Activated CD8-positive, alpha-beta memory T cell treated with anti-CD3 and anti-CD28 coated beads for 36 hours (primary cell): ENCODE results near the gene CST6. TPM values are rescaled to one million over a fixed set of nuclear protein-coding genes. Genes with fewer than 3 reads are reported as not detected.

Source experiments
- CTCF ChIA-PET: fragments of 350-600 bp; sonication (Branson Sonifier 250); formaldehyde crosslinking; loops from one replicate; lab custom pipeline; 2021; ENCODE audit warnings: antibody characterized with exemption; lab: Charles Lee
- POLR2A ChIA-PET: fragments of 350-600 bp; sonication (Branson Sonifier 250); formaldehyde crosslinking; loops from one replicate; lab custom pipeline; 2021; ENCODE audit warnings: antibody characterized with exemption; lab: Charles Lee
- total RNA-seq, 2 experiments: library from RNA; stranded (reverse); gene quantifications; one replicate each; pipeline ENCODE4 v1.2.3, GENCODE V29; 2021

The CST6 gene, protein sequence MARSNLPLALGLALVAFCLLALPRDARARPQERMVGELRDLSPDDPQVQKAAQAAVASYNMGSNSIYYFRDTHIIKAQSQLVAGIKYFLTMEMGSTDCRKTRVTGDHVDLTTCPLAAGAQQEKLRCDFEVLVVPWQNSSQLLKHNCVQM
- not detected for total RNA-seq

DNA sequence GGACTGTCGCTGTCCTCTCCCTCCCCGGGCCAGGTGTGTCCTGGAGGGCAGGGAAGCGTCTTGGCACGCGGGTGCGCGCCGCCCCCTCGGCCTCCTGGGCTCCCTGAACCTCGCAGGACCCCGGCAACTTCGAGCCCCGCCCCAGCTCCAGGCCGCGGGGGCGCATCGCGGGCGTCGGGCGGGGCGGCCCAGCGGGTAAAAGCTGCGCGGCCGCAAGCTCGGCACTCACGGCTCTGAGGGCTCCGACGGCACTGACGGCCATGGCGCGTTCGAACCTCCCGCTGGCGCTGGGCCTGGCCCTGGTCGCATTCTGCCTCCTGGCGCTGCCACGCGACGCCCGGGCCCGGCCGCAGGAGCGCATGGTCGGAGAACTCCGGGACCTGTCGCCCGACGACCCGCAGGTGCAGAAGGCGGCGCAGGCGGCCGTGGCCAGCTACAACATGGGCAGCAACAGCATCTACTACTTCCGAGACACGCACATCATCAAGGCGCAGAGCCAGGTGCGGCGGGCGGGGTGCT lies at the start of gene CST6:
CST6 (plus strand) TSS at position 224 of the 519 bp plus-strand sequence; CDS start at position 261, 37 bp downstream.
- ChIA-PET CTCF (interaction anchor here (0.7 to 3.5 kb wide), 3 partner anchors 11 to 57 kb away, joined by 3 to 17 read pairs (median 3); no protein-coding TSS in a partner anchor), POLR2A (interaction anchor here (0.6 to 0.9 kb wide), 5 partner anchors 51 to 290 kb away, joined by 3 to 4 read pairs (median 4); partner anchors contain the start of genes CFL1 and YIF1A)

DNA sequence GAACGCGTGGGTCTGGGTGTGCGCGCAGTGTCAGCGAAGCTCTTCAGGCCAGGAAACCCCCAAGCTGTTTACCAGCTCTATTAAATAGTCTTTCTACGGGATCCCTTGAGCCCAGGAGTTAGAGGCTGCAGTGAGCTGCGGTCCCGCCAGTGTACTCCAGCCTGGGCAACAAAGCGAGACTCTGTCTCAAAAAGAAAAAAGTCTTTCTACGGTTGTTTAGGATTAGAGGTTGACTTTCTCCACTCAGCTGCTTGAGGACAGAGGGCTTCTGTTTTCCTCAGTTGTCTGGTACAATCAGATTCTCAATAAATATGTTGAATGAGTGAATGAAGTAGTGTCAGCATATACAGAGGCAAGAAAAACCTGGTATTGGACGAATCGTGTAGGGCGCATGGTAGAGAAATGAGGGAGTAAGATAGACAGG lies 49.7 kb upstream of the CST6 start:
- POLR2A ChIA-PET = interaction anchor here (0.7 to 0.8 kb wide), 4 partner anchors 44 to 250 kb away, joined by 3 to 4 read pairs (median 4); partner anchors contain the start of genes CCDC85B, FIBP and KAT5
- CTCF ChIA-PET = interaction anchor here (1.1 to 2.0 kb wide), 2 partner anchors 74 to 77 kb away, joined by 3 to 8 read pairs; partner anchors contain the start of gene FIBP

DNA sequence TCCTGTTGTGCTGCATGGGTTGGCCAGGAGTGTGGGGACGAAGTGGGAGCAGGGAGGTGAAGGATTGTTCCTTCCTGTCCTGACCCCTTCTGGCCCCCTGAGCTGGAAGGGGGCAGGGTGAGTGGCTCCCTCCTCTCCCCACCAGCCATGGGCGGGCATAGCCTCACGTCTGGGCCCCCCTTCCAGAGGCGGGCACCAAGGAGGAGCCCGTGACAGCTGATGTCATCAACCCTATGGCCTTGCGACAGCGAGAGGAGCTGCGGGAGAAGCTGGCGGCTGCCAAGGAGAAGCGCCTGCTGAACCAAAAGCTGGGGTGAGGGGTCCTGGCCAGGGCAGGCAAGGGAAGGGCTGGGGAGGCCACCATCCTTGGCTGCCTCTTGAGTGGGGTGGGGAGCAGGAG lies 46.9 kb upstream of the CST6 start:
- CTCF ChIA-PET = interaction anchor here (1.1 kb wide), 1 partner anchor 80 kb away, joined by 6 read pairs; no protein-coding TSS in a partner anchor

DNA sequence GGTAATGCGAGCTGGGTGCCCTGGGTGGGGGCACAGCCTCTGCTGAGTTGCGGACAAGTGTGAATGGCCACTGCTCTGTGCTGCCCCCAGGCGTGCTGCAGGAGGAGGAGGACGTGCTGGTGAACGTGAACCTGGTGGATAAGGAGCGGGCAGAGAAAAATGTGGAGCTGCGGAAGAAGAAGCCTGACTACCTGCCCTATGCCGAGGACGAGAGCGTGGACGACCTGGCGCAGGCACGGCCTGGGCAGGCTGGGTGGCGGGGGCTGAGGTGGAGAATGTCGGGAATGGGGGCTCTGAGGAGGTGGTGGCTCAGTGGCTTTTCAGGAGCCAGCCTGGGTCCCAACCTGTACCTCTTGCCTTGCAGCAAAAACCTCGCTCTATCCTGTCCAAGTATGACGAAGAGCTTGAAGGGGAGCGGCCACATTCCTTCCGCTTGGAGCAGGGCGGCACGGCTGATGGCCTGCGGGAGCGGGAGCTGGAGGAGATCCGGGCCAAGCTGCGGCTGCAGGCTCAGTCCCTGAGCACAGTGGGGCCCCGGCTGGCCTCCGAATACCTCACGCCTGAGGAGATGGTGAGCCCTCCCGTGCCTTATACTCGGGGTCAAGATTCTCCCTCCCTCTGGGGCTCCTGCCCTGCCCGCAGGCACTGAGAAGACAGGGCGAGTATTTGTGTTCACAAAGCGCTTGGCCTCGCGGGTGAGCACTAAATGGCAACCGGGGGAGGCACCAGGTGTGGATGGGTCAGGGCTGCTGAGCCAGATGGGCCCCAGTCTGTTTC lies 45.6 kb upstream of the CST6 start:
- POLR2A ChIA-PET = no interaction called here
- CTCF ChIA-PET = no interaction called here

More for the DNA sequence above, 46.9 kb upstream of the CST6 start:
- POLR2A ChIA-PET = interaction anchor here (0.6 kb wide), 1 partner anchor 34 kb away, joined by 6 read pairs; no protein-coding TSS in a partner anchor

DNA sequence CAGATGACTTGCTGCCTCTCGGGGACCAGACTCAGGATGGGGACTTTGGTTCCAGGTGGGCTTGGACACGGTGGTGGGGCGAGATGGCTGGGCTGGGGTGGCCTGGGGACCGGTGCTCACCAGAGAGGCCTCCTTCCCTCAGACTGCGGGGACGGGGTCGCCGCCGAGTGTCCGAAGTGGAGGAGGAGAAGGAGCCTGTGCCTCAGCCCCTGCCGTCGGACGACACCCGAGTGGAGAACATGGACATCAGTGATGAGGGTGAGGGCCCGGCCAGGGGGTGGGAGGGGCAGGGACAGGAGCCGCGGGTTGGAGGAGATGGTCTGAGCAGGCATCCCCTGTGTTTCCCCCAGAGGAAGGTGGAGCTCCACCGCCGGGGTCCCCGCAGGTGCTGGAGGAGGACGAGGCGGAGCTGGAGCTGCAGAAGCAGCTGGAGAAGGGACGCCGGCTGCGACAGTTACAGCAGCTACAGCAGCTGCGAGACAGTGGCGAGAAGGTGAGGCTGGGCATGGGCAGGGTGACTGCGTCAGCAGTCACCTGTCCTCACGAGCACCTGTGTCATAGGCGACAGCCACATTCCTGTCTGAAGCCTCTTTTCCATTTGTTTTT lies 44.4 kb upstream of the CST6 start:
- CTCF ChIA-PET = interaction anchor here (0.7 kb wide), 1 partner anchor 122 kb away, joined by 3 read pairs; no protein-coding TSS in a partner anchor
- POLR2A ChIA-PET = interaction anchor here (0.6 to 0.7 kb wide), 2 partner anchors 73 to 341 kb away, joined by 3 read pairs; no protein-coding TSS in a partner anchor

DNA sequence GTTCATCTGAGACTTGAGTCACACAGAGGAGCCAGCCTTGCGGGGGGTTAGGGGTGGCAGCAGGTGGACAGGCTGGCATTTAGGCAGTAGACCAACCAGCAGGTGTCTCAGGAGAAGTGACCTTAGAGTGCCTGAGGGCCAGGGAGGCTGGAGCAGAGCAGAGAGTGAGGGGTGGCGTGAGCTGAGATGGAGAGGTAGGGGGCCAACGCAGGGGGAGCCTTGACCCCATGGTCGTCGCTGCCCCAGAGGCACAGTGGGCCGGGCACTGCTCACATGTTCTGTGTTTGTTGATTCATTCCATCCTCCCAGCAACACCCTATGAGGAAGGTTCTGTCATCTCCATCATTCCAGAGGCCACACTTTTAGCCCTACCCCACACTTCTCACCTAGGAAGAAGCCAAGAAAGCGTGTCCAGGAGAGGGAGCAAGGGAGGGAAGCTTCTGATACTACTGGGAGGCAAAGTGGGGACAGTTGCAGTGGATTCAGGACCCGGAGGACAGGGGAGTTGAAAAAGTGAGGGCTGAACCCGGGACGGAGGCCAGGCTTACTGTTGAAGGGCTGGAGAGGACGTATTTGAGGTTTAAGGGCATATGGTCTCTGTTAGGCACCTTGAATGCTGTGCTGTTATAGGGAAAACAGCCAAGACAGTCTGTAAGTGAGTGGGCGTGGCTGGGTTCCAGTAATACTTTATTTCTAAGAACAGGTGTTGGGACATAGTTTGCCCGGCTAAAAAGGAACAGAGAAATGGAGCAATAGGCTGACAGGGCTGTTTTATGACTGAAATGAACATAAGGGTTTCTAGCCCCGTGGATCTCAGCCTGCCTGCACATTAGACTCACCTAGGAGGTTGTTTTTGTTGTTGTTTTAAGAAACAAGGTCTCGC lies 43.0 kb upstream of the CST6 start:
- CTCF ChIA-PET = interaction anchor here (1.1 kb wide), 1 partner anchor 21 kb away, joined by 5 read pairs; no protein-coding TSS in a partner anchor
- POLR2A ChIA-PET = no interaction called here

DNA sequence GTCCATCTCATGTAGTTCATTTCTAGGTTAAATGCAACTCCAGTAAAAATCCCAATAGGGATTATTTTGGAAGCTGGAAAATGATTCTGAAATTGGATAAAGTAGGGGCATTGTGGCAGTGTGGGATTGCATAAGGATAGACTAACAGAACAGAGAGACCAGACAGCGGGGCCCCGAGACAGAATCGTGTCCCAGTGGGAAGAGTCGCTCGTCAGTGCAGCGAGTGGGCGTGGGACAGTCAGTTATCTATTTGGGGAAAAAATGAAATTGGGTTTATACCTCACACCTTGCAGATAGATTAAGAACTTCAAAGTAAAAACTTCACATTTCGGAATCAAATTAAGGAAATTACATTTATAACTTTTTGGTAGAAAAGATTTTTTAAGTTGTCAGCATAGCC lies 39.7 kb upstream of the CST6 start:
- POLR2A ChIA-PET = no interaction called here

DNA sequence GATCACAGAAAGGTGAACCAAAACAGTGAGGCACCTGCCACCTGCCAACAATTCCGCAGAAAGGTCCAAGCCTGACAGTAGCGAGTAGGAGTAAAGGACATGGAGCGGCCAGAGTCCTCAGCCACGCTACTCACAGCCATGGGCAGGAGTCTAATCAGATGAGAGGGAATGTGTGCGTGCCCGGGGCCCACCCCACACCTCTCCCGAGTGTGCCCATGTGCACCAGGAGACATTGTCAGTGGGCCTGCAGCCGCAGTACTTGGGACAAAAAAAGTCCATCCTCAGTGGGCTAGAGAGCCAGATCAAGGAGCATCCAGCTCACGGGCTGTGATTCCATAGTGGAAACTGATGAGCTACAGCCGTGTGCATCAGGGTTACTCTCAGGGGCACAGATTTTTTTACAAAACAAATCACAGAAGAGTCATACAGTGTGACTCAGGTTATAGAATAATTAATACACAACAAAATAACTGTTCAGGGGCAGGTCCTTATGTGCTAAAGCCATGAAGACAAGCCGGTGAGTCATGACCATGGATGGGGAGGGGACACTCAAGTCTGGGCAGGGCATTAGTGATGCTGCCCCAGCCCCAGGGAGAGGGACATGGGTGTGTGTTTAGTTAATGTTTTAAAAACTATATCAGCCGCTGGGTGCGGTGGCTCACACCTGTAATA lies 38.2 kb upstream of the CST6 start:
- ChIA-PET POLR2A (no interaction called here), CTCF (no interaction called here)

More for the DNA sequence above, 39.7 kb upstream of the CST6 start:
- CTCF ChIA-PET = interaction anchor here (0.7 to 1.6 kb wide), 2 partner anchors 16 to 140 kb away, joined by 3 to 4 read pairs; no protein-coding TSS in a partner anchor

DNA sequence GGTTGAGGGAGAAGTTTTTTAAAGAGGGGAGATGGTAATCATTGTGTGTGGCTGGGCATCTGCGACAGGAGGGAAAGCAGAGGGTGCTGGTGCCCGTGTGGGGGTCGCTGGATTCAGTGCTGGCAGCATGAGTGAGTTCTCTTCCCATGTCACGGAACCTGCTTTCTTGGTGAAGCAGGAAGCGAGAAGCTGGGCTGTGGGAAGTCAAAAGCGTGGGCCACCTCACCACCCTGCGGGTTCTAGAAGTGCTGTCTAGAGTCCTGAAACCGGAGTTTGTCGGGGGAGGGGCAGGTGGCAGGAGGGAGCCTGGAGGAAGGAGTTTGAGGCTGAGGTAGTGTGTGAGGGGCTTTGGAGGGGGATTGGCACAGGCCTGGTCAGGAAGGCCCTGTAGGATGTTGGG lies 36.0 kb upstream of the CST6 start:
- POLR2A ChIA-PET = interaction anchor here (1.1 kb wide), 1 partner anchor 10 kb away, joined by 4 read pairs; no protein-coding TSS in a partner anchor
- CTCF ChIA-PET = interaction anchor here (0.6 to 1.5 kb wide), 6 partner anchors 15 to 835 kb away, joined by 3 to 4 read pairs (median 3); partner anchors contain the start of gene FIBP

DNA sequence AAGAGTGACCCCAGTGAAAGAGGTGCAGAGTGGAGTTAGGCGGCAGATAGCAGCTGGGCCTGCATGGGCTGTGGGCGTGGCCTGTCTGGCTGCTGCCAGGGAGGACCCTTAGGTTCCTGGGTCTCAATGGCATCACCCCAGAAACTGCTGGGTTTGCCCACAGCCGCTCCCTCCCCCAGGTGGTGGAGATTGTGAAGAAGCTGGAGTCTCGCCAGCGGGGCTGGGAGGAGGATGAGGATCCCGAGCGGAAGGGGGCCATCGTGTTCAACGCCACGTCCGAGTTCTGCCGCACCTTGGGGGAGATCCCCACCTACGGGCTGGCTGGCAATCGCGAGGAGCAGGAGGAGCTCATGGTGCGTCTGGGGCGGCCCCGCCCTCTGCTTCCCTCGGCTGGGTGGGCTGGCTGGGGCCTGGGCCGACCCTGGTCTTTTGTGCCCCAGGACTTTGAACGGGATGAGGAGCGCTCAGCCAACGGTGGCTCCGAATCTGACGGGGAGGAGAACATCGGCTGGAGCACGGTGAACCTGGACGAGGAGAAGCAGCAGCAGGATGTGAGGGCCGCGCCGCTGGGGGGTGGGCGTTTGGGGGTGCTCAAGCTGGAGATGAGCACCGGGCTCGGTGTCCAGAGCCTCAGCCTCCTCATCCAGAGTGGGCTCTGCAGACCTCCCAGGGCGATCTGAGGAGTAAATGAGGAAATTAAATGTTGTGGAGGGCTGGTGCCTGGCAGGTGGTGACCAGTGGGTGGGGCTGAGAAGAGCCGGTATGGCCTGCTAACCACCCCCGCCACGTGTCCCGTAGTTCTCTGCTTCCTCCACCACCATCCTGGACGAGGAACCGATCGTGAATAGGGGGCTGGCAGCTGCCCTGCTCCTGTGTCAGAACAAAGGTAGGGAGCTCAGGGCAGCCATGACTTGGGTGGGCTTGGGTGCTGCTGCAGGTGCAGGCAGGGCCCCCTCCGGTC lies 35.3 kb upstream of the CST6 start:
- ChIA-PET CTCF (interaction anchor here (0.6 to 1.5 kb wide), 4 partner anchors 14 to 197 kb away, joined by 3 to 4 read pairs (median 3); no protein-coding TSS in a partner anchor), POLR2A (interaction anchor here (1.1 kb wide), 1 partner anchor 9 kb away, joined by 4 read pairs; no protein-coding TSS in a partner anchor)

DNA sequence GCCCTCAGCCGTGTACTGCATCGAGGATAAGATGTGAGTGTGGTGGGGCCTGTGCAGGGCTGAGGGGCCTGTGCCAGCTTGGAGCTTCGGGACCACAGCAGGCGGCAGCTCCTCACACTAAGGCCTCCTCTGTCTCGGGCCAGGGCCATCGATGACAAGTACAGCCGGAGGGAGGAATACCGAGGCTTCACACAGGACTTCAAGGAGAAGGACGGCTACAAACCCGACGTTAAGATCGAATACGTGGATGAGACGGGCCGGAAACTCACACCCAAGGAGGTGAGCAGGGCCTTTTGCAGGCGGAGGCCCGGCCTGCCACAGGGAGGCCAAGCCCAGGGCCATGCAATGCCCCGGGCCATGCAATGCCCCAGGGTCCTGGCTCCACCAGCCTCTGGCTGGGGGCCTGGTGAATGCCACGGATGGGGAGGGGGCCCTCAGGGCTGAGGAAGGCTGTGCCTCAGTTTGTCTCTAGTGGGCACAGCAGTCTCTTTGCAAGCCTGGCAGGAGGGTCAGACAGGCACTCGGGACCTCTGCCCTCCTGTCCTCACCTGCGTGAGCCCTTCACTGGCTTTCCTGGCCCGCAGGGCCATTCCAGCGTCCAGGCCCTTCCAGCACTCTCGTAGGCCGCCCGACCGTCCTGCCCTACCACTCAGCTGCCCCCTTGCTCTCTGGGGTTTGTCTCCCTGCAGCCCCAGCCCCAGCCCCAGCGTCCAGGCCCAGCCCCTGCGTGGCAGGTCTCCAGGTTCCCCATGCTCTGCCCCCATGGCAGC lies 34.0 kb upstream of the CST6 start:
- ChIA-PET POLR2A (no interaction called here), CTCF (interaction anchor here (1.5 kb wide), 1 partner anchor 93 kb away, joined by 4 read pairs; no protein-coding TSS in a partner anchor)

DNA sequence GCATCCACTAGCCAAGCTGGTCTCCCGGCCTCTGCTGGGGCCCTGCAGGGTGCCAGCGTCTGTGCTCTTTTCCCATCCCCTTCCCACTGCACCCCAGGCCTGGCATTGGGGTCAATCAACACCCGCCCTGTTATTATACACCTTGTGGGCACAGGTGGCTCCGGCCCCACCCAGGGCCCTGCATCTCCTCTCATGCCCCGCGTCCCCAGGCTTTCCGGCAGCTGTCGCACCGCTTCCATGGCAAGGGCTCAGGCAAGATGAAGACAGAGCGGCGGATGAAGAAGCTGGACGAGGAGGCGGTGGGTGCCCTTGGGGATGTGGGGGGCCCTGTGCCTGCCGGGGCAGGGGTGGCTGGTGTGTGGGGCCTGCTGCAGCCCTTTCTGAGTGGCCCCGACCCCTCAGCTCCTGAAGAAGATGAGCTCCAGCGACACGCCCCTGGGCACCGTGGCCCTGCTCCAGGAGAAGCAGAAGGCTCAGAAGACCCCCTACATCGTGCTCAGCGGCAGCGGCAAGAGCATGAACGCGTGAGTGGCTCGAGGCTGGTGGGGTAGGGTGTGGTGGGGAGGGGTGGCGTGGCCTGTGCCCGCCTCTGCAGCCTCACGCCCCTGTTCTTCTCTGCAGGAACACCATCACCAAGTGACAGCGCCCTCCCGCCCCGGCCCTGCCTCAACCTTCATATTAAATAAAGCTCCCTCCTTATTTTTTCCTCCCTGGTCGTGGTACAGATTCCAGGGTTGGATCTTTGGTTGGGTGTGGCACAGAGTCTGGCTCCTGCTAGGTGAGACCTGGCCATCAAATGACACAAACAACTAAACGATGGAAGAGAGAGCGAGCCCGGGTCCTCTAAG lies 33.2 kb upstream of the CST6 start:
- ChIA-PET CTCF (interaction anchor here (1.5 kb wide), 1 partner anchor 94 kb away, joined by 4 read pairs; no protein-coding TSS in a partner anchor), POLR2A (interaction anchor here (0.5 kb wide), 1 partner anchor 24 kb away, joined by 4 read pairs; no protein-coding TSS in a partner anchor)

DNA sequence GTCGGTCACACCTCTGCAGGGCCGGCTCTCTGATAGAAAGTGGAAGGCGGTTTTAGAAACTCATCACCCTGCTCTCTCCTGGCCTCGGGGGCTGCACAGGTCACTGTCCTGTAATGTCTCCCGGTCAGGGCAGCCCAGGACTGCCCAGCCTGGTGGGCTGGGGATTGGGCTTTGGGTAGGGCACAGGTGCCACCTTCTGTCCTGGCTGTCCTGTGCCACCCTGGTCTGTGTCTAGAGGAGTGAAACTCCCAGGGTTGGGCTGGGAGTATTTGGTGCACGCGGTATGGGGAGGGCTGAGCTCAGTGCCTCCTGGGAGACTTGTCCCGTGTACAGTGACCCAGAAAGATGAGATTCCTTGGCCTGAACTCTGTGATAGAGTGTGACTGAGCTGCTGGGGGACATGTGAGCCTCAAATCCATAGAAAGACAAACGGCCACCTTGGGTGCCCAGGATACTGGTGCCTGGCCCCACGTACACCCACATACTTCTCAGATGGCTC lies 32.5 kb upstream of the CST6 start:
- ChIA-PET CTCF (interaction anchor here (1.0 to 1.5 kb wide), 2 partner anchors 10 to 95 kb away, joined by 3 to 4 read pairs; no protein-coding TSS in a partner anchor), POLR2A (no interaction called here)

DNA sequence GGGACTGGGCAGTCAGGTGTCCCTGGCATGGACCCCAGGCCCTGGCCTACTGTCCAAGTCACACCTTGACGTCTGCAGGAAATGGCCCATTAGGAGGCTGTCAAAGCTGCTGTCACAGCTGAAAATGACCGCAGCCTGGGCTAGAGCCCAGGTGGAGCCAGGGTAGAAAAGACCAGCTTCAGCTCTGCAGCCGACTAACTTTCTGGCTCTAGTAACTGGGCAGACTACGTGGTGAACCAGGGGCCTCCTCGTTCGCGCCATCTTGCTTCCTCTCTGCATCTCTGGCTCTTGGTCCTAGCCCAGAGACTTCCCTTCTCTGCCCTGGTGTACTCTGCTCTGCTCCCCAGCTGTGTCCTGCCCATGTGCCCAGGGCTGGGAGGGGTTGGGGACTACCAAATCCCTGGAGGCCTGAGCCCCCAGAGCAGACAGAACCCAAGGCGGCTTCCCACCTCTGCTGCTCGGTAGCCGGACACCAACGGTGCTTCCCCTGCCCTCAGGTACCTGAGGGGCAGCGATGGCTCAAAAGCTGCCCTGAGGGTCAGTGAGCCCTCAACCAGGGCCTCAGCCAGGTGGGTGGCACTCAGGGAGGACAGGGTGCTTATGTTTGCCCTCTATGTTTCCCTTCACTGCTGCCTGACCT lies 30.6 kb upstream of the CST6 start:
- POLR2A ChIA-PET = no interaction called here
- CTCF ChIA-PET = no interaction called here
